ENCODE results near the gene OR13C2.
"Not testable (repeated sequence)": the region's sequence is repeated elsewhere in the genome, so short reads cannot be mapped to it uniquely, and the experiment has no call there.

OR13C2 gene

GRCh38 chr9:104605527-104605926, at the start of gene OR13C2:
OR13C2 (minus strand) TSS chr9:104605627; CDS start chr9:104605627, 0 bp downstream.
- H3K4me3 ChIP-seq (ENCODE audit: low read depth, low read length) = not testable (repeated sequence)

- no peak overlapping the region for H3K4me3 ChIP-seq (ENCODE audit: low read depth, low read length)
Observed at GRCh38 chr9:104635456-104635855, 30.0 kb upstream of the OR13C2 start.

DNA sequence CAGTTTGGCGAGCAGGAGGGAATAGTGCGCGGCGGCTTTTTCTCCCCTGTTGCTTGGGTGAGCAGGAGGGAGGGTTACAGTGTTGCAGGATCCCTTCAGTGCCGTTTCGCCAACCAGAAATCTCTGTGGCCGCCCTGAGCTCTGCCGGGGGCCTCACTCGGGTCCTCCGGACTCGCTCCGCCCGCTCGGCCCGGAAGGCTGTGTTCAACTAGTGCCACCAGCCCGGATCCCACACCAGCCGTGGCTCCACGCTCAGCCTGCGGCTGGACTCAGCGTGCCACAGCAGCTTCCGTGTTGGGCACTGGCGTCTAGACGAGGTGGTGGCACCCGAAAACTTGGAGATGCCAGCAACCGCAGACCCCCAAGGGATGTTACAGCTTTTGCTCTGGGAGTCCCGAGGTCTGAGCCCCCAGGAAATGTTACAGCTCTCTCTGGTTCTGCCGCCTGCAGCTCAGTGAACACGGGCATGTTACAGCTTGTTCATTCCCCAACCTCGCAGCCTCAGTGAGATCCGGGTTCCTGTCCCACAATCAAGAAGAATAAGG, 28.6 kb upstream of the OR13C2 start:
- no peak overlapping the region for H3K4me3 ChIP-seq (ENCODE audit: low read depth, low read length)

DNA sequence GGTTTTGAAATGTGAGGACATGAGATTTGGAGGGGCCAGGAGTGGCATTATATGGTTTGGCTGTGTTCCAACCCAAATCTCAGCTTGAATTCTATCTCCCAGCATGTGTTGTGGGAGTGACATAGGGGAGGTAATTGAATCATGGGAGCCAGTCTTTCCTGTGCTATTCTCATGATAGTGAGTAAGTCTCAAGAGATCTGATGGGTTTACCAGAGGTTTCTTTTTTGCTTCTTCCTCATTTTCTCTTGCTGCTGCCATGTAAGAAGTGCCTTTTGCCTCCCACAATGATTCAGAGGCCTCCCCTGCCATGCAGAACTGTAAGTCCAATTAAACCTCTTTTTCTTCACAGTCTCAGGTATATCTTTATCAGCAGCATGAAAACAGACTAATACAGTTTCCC, 20.5 kb upstream of the OR13C2 start:
- H3K4me3 ChIP-seq (ENCODE audit: low read depth, low read length) = not testable (repeated sequence)

DNA sequence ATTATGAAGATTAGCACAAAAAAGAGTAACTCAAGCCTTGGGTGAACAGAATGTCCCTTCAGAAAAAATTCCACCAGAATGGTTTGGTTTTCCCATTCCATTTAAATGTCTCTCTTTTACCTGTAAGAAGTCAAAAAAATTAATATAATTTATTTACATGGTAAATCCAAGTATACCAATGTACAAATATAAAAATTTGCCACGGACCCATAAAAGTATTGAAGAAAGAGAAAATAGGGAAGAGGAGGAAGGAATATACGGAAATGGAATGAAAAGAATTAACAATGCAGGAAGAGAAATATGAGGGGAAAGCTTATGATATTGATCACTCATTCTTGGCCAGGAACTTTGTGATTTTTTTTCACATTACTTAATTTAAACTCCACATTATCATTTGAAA, 12.7 kb upstream of the OR13C2 start, which contains the start of gene OR13C9:
Gene OR13C9, minus strand, starts transcription at position 101 of the 400 bp plus-strand sequence. Its CDS starts 0 bp downstream, at position 101.
- no peak within 1 kb of the TSS for H3K4me3 ChIP-seq (ENCODE audit: low read depth, low read length)

DNA sequence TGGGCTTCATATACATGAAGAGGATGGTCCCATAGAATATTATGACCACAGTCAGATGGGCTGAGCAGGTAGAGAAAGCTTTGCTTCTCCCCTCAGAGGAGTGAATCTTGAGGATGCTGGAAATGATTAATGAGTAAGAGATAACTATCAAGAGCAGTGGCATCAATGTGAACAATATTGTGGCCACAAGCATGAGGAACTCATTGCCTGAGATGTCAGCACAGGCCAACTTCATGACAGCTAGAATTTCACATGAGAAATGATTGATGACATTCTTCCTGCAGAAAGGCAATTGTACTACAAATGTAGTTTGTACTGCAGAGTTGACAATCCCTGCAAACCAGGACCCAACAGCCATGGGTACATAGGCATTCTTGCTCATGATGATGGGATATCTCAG, 12.0 kb upstream of the OR13C2 start:
- H3K4me3 ChIP-seq (ENCODE audit: low read depth, low read length) = no peak overlapping the region

- H3K4me3 ChIP-seq (ENCODE audit: low read depth, low read length) = no peak overlapping the region
Observed at GRCh38 chr9:104611213-104611612, 5.8 kb upstream of the OR13C2 start.

- no peak overlapping the region for H3K4me3 ChIP-seq (ENCODE audit: low read depth, low read length)
Observed at GRCh38 chr9:104608336-104608735, 2.9 kb upstream of the OR13C2 start.

DNA sequence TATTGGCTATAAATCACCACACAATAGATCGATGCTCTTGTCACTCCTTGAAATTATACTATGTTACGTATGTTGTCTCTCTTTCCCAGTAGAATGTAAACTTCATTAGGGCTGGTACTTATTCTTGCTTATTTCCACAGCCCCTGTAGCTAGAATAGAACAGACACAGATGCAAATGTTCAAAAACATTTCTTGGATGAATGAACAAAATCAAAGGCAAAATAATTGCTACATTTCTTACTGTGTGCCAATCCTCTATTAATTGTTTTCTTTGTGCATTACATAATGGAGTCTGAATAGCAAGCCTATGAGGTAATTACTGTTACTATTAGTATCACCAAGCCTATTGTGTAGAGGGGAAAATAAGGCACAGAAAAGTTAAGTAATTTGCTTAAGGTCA, 725 bp upstream of the OR13C2 start:
- H3K4me3 ChIP-seq (ENCODE audit: low read depth, low read length) = no peak overlapping the region

- H3K4me3 ChIP-seq (ENCODE audit: low read depth, low read length) = no peak overlapping the region
Observed at GRCh38 chr9:104604801-104605200, 626 bp downstream of the OR13C2 start.

DNA sequence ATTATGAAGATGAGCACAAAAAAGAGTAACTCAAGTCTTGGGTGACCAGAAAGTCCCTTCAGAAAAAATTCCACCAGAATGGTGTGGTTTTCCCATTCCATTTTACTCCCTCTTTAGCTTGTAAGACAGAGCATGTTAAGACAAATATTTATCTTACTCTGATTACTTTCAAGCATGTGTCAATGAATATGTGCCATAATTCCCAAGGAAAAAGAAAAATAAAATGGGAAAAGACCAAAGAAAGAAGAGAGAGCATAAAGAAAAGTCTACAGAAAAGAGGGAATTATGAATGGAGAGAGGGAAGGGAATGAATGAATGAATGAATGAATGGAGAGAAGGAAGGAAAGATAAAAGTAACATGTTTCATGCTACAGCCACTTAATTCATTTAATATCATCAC, 6.1 kb downstream of the OR13C2 start, which contains the start of gene OR13C5:
Gene OR13C5, minus strand, starts transcription at position 101 of the 400 bp plus-strand sequence. Its CDS starts 0 bp downstream, at position 101.
- not testable (repeated sequence) for H3K4me3 ChIP-seq (ENCODE audit: low read depth, low read length)

- H3K4me3 ChIP-seq (ENCODE audit: low read depth, low read length) = not testable (repeated sequence)
Observed at GRCh38 chr9:104598749-104599148, 6.7 kb downstream of the OR13C2 start.

- no peak overlapping the region for H3K4me3 ChIP-seq (ENCODE audit: low read depth, low read length)
Observed at GRCh38 chr9:104589626-104590025, 15.8 kb downstream of the OR13C2 start.

GRCh38 chr9:104586496-104587180, 18.8 kb downstream of the OR13C2 start:
- H3K4me3 ChIP-seq (ENCODE audit: low read depth, low read length) = no peak overlapping the region

GRCh38 chr9:104580562-104580961, 24.9 kb downstream of the OR13C2 start:
- no peak overlapping the region for H3K4me3 ChIP-seq (ENCODE audit: low read depth, low read length)

- H3K4me3 ChIP-seq (ENCODE audit: low read depth, low read length) = no peak overlapping the region
Observed at GRCh38 chr9:104577263-104577662, 28.2 kb downstream of the OR13C2 start.

GRCh38 chr9:104575456-104575855, 30.0 kb downstream of the OR13C2 start:
- no peak overlapping the region for H3K4me3 ChIP-seq (ENCODE audit: low read depth, low read length)

DNA sequence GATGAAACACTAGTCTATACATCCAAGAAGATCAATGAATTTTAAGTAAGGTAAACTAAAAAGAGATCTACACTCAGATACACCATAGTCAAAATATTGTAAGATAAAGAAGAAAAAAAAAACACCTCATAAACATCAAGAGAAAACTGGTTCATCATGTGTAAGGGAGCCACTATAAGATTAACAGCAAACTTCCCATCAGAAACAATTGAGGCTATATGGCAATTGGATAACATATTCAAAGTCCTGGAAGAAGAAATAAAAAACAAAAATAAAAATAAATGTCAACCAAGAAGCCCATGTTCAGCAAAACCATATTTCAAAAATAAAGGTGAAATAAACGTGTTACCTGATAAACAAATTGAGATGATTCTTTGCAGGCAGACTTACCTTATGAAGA, 32.8 kb downstream of the OR13C2 start:
- H3K4me3 ChIP-seq (ENCODE audit: low read depth, low read length) = no peak overlapping the region

GRCh38 chr9:104568868-104569267, 36.6 kb downstream of the OR13C2 start, which contains the start of gene OR13C8:
OR13C8 (plus strand) TSS chr9:104569168; CDS start chr9:104569168, 0 bp downstream.
- H3K4me3 ChIP-seq (ENCODE audit: low read depth, low read length) = no peak within 1 kb of the TSS

- no peak overlapping the region for H3K4me3 ChIP-seq (ENCODE audit: low read depth, low read length)
Observed at GRCh38 chr9:104564358-104564757, 41.1 kb downstream of the OR13C2 start.

- no peak overlapping the region for H3K4me3 ChIP-seq (ENCODE audit: low read depth, low read length)
Observed at GRCh38 chr9:104556830-104557634, 48.4 kb downstream of the OR13C2 start.

- no peak overlapping the region for H3K4me3 ChIP-seq (ENCODE audit: low read depth, low read length)
Observed at GRCh38 chr9:104555521-104555920, 49.9 kb downstream of the OR13C2 start.

Data from iPS-11a (cell line).